Measurements from ENCODE around the gene SEC14L3.
"Not testable (repeated sequence)": the region's sequence is repeated elsewhere in the genome, so short reads cannot be mapped to it uniquely, and the experiment has no call there.

The SEC14L3 gene

DNA sequence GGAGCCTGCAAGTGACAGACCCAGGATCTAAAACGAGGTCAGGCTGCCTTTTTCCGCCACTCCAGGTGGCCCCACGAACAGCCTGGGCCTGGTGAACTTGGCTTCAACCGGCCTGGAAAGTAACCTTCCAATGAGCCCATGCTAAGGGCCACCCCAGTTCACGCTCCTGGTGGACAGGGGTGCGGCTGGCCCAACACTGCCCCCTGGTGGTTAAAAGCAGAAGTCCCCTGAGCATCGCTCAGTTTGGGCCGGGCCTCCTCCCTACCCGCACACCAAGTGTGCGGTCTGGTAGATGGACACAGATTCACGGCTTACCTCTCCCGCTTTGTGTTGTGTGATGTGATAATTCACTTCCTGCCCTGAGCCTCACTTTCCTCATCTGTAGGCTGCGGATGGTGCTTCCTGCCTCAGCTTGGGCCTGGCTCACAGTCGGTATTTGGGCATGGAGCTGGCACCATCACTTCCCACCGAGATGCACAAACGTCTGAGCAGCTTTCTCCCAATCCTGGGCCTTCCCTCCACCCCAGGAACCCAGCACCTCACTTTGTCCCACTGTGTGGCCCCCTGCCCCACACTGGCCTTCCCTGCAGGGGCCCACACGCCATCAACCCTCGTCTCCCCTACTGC lies 13.7 kb upstream of the SEC14L3 start:
- DNase-seq: peak; percentile 65

DNA sequence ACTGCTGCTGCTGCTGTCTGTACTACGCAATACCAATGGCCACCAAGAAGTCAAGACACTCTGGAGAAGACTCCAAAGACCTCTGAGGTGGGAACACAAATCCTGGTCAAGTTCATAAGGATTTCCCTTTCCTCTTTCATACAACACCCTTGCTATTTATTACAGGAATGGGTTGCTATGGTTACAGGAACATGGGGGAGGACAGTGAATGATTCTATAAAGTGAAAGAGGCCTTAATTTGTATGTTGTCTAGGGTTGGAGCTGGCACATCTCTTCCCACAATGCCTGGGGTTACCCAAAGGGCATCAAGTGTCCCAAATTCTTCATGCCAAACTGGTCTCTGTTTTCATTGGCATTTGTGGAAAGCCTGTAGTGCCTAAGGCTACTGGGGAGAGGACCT lies 11.4 kb upstream of the SEC14L3 start:
- DNase-seq: no peak

DNA sequence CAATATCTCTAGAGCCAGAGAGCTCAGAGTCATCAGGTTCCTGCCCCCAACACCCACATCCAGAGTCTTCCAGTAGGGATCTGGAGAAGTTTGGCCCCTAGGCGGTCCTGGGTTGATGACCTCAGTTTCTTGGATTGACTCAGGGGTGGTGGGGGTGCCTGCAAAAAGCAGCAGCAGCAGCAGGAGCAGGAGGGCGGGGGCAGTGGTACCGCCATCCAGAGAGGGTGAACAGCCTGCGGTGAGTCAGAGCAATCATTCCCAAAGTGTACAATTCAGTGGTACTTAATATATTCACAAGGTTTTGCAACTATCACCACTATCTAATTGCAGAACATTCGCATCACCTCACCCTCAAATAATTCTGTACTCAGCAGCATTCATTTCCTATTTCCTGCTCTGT lies 9.9 kb upstream of the SEC14L3 start:
- no peak for DNase-seq

DNA sequence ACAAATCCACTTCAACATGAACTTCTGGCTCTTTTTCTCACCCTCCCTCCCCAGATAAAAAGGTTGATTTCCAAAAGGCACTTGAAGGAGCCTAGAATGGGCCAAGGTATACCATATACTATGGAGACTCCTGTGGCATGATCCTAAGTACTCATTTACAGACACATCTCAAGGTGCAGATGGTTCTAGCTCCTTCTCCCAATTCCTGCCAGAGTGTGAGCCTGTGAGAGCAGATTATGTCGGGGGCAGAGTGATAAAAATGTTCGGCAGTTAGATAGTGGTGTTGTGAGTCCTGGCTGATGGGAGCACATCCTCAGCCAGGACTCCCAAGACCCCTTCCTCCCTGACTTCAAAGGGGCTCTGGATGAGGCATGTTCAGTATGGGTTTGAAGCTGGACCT lies 8.2 kb upstream of the SEC14L3 start:
- DNase-seq: no peak

DNA sequence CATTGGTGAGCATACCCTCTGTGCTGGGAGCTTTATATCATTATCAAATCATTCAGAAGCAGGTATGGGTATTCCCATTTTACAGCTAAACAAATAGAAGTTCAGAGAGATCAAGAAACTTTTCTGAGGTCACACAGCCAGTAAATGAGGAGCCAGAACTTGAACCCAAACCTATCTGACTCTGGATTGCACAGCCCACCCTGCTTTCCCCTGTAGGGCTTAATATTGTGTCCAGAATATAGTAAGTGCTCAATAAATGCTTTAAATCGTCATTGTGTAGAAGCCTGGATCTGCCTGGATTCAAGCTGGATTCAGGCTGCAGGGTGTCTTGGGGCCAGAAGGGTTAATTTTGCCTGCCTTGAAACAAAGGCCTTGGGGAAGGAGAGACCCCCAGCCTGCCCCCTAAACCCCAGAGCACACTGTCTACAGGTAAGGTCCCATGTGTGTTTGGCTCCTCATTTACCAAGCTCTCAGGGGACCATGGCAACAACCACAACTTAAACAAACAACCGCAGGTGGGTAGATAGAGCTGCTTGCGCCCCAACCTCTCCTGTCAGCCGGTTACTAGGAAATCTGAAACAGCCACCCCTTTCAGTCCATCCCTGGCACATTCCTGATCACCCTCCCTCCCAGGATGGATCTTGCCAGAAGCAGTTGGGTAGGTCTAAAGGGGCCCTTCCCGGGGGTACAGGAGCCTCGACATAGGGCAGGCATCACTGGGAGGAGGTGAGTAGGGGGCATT lies 3.0 kb upstream of the SEC14L3 start:
- DNase-seq: no peak

DNA sequence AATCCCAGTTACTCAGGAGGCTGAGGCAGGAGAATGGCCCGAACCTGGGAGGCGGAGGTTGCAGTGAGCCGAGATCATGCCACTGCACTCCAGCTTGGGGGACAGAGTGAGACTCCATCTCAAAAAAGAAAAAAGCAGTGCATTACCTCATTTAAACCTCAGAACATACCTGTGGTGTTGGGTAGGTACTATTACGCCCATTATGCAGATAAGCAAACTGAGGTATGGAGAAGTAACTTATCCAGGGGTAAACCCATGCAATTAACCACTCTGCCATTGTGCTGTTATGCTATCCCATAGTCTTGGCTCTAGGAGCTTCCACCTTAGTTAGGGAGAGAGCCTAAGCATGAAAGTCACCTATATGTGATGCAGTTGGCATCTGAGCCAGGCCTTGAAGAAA lies 2.3 kb upstream of the SEC14L3 start:
- no peak for DNase-seq

DNA sequence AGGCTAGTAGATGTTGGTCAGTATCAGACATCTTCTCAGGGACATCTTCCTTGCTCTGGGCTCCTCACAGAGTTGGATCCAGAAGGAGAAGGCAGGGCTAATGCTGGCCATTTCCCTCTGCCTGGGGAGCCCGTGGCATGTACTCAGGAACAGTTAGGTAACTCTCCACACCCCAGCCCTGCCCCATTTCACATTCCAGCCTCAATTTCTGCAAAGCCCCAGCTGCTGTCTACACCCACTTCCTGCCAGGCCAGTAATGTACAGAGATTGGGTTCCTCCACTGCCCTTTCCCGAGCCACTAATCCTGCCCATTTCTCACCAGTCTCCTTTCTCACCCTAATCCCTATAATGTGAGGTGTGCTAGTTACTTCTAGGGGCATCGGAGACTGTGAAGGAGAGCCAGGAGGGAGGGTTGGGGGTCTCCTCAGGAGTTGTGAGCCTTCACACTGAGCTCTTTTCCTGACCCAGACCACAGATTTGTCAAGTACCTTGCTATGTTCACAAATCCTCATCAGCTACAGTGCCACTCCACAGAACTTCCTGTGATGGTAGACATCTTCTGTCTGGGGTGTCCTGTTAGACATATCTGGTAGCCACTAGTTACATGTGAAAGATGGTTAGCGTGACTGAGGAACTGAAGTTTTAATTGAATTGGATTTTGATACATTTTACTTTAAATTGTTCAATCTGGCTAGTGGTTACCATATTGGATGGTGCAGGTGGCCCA lies 1.3 kb upstream of the SEC14L3 start:
- DNase-seq: no peak

DNA sequence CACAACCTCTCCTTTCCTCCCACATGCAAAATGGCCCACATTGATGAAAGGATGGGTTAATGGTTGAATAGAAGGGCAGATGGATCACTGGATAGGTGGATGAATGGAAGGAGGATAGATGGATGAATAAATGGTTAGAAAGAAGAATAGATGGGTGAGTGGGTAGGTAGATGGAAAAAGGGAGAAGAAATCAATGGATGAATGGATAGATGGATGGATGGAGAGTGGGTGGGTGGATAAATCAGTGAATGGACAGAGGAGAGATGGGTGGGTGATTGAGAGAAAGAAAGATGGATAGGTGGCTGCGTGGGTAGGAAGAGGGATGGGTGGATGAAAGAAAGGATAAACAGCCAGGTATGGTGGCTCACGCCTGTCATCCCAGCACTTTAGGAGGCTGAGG lies 1.2 kb downstream of the SEC14L3 start:
- no peak for DNase-seq

DNA sequence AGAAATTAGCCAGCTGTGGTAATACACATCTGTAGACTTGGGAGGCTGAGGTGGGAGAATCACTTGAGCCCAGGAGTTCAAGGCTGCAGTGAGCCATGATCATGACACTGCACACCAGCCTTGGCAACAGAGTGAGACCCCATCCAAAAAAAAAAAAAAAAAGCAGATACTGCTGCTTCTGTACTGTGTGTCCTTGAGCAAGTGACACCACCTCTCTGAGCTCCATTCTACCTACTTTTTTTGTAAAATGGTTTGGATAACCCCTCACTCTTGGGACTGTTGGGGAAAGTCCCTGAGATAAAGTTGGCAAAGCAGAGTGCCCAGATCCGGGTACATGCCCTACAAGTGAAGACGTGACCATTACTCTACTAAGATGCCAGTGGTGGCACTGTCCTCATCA lies 2.7 kb downstream of the SEC14L3 start:
- DNase-seq: no peak

DNA sequence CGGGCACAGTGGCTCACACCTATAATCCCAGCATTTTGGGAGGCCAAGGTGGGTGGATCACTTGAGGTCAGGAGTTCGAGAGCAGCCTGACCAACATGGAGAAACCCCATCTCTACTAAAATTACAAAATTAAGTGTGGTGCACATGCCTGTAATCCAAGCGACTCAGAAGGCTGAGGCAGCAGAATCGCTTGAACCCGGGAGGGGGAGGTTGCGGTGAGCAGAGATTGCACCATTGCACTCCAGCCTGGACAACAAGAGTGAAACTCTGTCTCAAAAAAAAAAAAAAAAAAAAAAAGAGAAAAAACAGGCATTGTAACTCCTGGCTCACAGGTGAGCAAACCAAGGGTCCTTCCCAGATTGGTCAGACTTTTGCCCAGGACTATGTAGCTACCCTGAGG lies 11.3 kb downstream of the SEC14L3 start:
- DNase-seq: not testable (repeated sequence)

DNA sequence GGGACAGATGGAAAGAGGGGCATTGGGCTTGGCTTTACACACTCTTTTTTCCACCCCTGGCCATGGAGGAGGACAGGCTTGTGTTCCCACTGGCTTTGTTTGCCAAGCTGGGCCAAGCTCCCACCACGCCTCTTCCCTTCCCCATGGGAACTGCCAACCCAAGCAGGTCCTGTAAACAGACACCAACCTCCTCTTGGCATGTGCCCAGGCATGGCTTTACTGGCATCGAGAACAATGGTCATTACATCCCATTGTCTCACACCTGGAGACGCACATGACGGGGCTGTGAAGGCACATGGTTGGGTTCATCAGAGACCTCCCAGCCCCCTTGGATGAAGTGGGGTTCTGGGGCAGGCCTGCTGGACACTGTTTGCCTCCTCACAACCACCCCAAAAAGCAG lies 11.7 kb downstream of the SEC14L3 start:
- DNase-seq: no peak

DNA sequence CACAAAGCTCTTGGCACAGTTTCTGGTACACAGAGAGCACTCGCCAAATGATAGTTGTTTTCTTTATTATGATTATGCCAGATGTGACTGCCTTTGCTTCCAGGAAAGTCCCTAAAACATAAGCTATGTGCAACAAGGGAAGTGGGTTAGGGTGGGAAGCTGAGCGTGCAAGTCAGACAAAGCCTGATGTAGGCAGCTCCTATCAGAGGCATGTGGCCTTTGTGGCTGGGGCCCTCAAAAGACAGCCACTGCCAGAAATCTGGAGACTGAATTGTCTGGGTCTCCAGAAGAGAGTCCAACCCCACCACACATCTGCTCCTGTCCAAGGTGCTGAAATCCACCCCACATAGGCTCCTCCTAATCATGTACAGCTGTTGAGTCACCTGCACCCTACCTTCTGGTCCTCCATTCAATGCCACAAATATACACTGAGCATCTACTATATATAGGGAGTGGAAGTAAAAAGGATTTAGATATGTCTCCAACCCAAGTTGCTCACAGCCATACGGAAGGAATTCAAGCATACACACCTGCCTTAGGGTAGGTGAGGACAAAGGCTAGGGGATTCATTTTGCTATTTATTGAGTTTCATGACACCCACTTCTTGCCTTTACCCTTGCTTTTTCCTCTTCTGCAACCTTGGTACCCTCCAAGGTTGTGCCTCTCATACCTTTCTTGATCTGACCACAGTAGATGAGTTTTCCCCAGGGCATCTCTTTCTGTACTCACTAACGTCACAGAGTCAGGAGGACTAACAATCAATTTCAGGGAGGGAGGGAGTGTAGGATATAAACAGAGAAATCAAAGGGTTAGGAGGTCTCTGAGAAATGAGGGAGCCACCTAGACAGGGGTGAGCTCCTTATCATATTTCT lies 12.4 kb downstream of the SEC14L3 start:
- DNase-seq: no peak

DNA sequence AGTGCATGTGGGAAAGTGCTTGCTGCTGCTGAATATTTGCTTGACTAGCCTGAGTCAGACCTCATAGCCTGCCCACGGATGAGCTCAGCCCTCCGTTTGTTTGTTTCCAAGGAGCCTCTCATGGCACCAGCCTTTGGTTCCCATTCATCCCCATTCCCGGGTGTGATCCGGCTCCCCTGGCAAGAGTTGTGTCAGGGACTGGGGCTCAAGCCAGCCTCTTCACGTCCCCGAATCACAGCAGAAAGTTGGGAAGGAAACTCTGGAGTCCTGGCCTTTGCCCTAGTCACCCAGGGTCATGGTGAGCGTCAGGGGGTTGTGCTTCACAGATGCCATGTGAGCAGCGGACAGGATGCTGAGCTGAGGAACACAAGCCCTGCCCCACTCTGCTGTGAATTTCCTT lies 13.8 kb downstream of the SEC14L3 start:
- DNase-seq: no peak

DNA sequence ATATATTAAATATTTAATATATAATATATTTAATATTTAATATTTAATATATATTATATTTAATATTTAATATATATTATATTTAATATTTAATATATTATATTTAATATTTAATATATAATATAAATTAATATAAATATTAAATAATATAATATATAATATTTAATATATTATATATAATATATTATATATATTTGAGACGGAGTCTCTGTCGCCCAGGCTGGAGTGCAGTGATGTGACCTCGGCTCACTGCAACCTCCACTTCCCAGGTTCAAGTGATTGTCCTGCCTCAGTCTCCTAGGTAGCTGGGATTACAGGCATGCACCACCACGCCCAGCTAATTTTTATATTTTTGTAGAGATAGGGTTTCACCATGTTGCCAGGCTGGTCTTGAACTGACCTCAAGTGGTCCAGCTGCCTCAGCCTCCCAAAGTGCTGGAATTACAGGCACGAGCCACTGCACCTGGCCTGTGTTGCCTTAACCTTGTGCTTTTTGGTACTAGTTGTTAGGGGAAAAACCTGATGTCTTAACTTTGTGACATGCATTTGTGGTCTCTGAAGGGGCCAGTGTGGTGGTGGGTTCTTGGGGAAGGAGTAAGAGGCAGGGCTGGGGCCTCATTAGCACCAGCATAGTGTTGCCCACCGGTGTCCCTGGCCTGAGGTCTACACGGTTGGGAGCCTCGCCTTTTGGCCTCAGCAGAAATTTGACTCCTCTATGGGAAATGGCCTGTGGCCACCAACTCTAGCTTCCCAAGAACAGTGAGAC lies 16.6 kb downstream of the SEC14L3 start:
- DNase-seq: no peak

DNA sequence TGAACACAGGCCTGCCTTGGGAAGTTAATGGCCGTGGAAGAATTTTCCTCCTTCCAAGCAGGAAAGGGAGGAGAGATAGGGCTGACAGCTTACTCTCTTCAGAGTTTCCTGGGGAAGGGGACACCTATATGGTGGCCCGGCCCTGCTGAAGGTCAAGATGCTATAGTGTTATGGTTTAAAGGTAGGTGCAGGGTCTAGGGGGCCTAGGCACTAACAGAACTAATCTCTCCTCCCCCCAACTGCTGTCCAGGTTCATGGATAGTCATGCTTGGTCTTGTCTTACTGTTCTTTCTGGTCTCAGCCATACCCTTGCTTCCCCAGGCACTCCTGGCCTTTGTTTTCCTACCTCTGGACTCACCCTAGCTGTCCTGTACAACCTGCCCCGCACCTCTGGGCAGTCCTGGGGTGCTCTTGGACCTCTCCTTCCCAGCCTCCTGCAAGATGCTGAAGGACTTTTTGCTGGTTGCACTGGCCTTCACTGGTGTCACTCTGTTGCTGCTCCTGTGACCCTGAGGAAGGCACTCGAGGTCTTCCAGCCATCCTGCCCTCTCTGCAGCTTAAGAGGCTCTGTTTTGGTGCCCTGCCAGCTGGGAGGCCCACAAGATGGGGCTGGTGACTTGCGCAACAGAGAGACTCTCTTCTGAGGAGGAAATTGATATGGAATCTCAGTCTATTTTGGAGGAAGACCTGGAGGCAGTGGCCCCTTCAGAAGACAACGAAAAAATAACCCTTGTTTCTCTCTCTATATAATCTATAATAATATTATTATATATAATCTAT lies 17.9 kb downstream of the SEC14L3 start:
- no peak for DNase-seq

DNA sequence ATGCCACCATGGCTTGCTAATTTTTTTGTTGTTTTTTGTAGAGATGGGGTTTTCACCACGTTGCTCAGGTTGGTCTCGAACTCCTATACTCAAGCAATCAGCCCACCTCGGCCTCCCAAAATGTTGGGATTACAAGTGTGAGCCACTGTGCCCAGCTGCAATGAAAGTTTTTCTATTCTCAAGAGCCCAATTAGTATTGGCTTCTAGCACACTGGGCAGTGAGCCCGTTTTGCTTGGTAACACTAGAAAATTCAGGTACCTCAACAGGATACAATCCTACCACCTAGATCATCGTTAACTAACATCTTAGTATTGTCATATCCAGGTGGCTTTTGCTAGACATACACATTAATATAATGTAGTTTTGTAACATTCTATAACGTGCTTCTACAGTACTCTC lies 19.0 kb downstream of the SEC14L3 start:
- DNase-seq: no peak

DNA sequence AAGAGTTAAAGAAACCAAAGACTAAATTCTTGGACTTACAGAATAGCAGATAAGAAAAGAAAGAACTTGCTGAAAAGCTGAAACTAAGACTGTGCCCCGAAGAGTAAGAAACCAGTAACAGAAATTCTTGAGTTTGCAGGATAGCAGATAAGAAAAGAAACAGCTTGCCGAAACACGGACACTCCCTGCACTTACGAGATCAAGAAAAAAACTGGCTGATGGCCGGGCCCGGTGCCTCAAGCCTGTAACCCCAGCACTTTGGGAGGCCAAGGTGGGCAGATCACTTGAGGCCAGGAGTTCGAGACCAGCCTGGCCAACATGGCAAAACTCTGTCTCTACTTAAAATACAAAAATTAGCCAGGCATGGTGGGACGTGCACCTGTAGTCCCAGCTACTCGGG lies 20.3 kb downstream of the SEC14L3 start:
- DNase-seq: not testable (repeated sequence)

DNA sequence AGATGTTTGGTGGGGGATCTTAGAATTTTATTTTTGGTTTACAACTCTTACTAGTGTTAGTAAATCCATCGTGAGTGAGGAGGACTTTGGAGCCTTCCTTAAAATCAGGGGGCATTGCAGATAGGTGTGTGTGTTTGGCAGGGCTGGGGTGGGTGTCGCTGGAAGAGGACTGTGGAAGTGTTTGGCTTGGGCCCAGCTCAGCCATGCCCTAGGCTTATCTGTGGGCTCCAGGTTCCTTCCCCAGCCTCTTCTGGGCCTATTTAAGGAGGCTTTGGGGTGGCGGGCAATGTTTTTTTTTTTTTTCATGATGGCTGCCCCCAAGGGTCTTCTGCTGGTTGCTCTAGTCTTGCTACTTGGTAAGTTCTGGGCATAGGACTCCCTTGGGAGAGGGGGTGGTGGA lies 24.2 kb downstream of the SEC14L3 start:
- no peak for DNase-seq

DNA sequence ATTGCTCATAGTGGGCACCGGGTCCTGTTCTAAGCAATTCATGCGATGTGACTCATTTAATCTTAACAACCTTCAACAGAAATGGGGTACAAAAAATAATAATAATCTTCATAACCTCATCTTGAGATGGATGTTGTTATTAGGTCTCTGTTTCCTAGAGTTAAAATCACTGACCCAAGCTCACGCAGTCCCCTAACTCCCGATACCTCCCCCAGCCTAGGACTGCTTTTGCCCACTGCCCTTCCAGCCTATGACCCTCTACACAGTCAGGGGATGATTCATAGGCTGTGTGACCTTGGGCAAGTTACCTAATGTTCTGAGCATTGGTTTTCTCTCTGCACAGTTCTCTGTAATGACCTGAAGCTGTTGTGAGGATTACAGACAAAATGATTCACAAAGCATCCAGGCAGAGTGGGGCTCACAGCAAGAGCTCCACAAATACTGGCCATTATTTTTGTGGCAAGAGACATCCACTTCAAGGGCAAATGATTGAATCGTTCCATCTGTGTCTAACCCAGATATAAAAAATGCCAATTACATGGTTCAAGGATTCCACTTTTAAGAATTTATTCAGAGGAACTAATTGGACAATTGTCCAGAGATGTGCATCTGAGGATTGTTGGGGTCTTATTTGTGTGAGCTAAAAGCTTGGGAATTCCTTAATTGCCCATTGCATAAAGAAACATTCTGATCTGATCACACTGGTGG lies 26.2 kb downstream of the SEC14L3 start:
- no peak for DNase-seq

DNA sequence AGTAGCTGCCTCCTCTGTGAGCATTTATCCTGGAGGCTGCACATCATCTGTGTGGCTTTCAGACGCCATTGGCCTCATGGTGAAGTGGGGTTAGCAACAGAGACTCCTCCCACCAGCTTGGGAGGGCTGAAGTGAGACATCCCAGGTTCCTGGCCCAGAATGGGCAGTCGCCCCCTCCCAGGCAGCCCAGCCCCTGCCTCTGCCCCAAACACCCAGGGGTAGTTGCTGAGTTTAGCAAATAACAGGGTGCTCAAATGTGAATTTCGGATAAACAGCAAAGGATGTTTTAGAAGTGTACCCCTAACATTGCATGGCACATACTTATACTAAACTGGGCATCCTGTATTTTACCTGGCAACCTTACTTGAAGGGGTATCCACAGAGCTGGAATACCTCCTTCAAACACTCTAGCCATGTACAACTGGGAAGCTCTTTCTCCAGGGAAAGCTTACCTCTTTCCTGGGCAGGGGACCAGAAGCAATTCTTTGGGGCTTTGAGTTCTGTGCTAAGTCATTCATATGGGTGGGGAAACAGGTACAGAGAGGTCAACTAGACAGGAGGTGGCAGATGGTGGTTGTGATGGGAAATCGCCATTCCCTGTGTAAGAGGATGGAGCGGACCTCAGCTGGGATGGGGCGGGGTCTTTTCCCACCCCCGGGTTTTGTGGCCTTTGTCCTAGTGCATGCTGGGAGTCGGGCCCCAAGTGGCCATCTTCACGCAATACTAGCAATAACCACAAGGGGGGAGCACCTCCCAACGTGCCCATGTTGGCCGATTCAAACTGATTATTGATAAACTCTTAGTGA lies 27.0 kb downstream of the SEC14L3 start:
- peak; percentile 7 for DNase-seq
